Ishikawa (cell line): ENCODE measurements around the gene ZBTB32.

Source experiments
- CEBPB ChIP-seq: IDR thresholded peaks from 2 replicates; pipeline ENCODE4 v1.6.1; 2012
- EGR1 ChIP-seq: IDR thresholded peaks from 2 replicates; pipeline ENCODE4 v1.6.1; 2012
- EP300 ChIP-seq: IDR thresholded peaks from 2 replicates; pipeline ENCODE4 v1.6.1; 2012; ENCODE audit warnings: borderline replicate concordance
- FOXM1 ChIP-seq: IDR thresholded peaks from 2 replicates; pipeline ENCODE4 v1.6.1; 2012; ENCODE audit warnings: low read depth, borderline replicate concordance
- NFIC ChIP-seq: IDR thresholded peaks from 2 replicates; pipeline ENCODE4 v1.6.1; 2012
- RAD21 ChIP-seq: IDR thresholded peaks from 2 replicates; pipeline ENCODE4 v1.6.1; 2012; ENCODE audit warnings: low read depth
- TCF12 ChIP-seq: IDR thresholded peaks from 2 replicates; pipeline ENCODE4 v1.6.1; 2012; ENCODE audit warnings: low read depth

GRCh38 chr19:35661995-35662340, 42.4 kb upstream of the ZBTB32 start:
- no peak for TF ChIP-seq EGR1
- no peak for TF ChIP-seq RAD21
- no peak for TF ChIP-seq TCF12
- TF ChIP-seq FOXM1, result no peak
- TF ChIP-seq NFIC, result no peak
- no peak for TF ChIP-seq CEBPB
- no peak for TF ChIP-seq EP300
